ENCODE data around the gene BCAM.

BCAM gene

DNA sequence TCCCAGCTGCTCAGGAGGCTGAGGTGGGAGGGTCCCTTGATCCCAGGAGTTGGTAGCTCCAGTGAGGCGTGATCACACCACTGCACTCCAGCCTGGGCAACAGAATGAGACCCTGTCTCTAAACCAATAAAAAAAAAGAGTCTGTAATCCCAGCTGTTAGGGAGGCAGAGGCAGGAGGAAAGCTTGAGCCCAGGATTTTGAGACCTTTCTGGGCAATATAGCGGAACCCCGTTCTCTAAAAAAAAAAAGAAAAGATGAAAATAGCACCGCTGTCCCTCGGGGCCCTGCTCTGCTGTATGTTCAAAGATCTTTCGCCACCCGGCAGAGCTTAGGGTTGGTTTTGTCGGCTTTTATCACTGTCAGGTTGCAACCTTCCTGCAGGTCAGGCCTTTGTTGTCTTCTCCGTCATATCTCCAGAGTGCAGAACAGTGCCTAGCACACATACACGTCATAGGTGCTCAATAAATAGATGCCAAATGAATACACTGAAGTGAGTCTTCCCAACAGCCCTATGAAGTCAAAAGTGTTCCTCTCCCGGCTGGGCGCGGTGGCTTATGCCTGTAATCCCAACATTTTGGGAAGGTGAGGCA, 13.4 kb upstream of the BCAM start:
- H3K4me3 ChIP-seq (ENCODE audit: low read length): no peak overlapping the region
- DNase-seq (ENCODE audit: low read depth): no peak
- TF ChIP-seq, protein P1, sequence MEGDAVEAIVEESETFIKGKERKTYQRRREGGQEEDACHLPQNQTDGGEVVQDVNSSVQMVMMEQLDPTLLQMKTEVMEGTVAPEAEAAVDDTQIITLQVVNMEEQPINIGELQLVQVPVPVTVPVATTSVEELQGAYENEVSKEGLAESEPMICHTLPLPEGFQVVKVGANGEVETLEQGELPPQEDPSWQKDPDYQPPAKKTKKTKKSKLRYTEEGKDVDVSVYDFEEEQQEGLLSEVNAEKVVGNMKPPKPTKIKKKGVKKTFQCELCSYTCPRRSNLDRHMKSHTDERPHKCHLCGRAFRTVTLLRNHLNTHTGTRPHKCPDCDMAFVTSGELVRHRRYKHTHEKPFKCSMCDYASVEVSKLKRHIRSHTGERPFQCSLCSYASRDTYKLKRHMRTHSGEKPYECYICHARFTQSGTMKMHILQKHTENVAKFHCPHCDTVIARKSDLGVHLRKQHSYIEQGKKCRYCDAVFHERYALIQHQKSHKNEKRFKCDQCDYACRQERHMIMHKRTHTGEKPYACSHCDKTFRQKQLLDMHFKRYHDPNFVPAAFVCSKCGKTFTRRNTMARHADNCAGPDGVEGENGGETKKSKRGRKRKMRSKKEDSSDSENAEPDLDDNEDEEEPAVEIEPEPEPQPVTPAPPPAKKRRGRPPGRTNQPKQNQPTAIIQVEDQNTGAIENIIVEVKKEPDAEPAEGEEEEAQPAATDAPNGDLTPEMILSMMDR (conservative IDR thresholded peaks at IDR 0.05; ENCODE audit: low read length): no peak

DNA sequence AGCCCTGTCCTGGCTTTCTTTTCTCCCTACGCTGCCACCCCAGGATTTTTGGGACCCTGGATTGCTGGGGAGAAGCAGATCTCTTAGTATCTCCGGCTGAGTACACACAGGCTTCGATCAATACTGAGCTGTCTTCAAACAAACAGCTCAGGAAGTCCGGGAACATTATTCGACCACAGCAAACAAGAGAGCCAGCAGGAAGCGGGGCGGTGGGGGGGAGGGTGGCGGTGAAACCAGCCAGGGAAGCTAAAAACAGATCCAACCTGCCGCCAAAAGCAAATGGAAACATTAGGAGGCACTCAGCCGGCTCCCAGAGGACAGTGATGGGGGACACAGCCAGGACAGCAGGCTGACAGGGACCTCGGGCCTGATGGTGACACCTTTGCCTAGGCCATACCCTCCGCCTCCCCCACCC, 12.2 kb upstream of the BCAM start:
- H3K4me3 ChIP-seq (ENCODE audit: low read length): no peak overlapping the region
- TF ChIP-seq, protein P1 (conservative IDR thresholded peaks at IDR 0.05; ENCODE audit: low read length): no peak
- DNase-seq (ENCODE audit: low read depth): no peak

GRCh38 chr19:44799627-44800346, 9.1 kb upstream of the BCAM start:
- DNase-seq (ENCODE audit: low read depth): no peak
- TF ChIP-seq, protein P1 (conservative IDR thresholded peaks at IDR 0.05; ENCODE audit: low read length): no peak
- H3K4me3 ChIP-seq (ENCODE audit: low read length): no peak overlapping the region

DNA sequence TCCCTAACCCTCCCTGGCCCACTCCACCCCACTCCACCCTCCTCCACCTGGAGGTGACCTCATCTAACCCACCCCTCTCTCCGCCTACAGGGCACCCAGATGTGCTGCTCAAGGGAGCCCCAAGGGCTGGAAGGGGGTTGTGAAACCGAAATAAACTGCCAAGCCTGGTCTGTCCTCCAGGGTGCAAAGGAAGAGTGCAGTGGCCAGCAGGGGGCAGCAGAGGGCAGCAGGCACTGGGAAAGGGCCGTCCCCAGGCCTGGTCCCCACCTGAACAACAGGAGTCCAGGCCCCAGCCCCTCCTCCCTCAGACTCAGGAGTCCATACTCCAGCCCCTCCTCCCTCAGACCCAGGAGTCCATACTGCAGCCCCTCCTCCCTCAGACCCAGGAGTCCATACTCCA, 8.4 kb upstream of the BCAM start:
- TF ChIP-seq, protein P1 (conservative IDR thresholded peaks at IDR 0.05; ENCODE audit: low read length): peak; percentile 94
- DNase-seq (ENCODE audit: low read depth): peak; percentile 62

GRCh38 chr19:44803442-44804428, 5.2 kb upstream of the BCAM start:
- no peak for DNase-seq (ENCODE audit: low read depth)
- TF ChIP-seq, protein P1 (conservative IDR thresholded peaks at IDR 0.05; ENCODE audit: low read length): no peak
- no peak overlapping the region for H3K4me3 ChIP-seq (ENCODE audit: low read length)

More for the DNA sequence above, 8.4 kb upstream of the BCAM start:
- H3K4me3 ChIP-seq (ENCODE audit: low read length): no peak overlapping the region

- no peak overlapping the region for H3K4me3 ChIP-seq (ENCODE audit: low read length)
- DNase-seq (ENCODE audit: low read depth): no peak
- TF ChIP-seq, protein P1 (conservative IDR thresholded peaks at IDR 0.05; ENCODE audit: low read length): no peak
These were observed 2.6 kb upstream of the BCAM start for GRCh38 chr19:44806291-44806690.

All from AG10803 (cell line).